ENCODE data around the gene TBC1D1. TPM values are rescaled to one million over a fixed set of nuclear protein-coding genes. Genes with fewer than 3 reads are reported as not detected.

Gene TBC1D1
- total and polyA plus RNA-seq, 2 donors (not counting 3 experiments of a cell fraction or from before 2014, with no cell fraction given) = 63.5 to 116 TPM

DNA sequence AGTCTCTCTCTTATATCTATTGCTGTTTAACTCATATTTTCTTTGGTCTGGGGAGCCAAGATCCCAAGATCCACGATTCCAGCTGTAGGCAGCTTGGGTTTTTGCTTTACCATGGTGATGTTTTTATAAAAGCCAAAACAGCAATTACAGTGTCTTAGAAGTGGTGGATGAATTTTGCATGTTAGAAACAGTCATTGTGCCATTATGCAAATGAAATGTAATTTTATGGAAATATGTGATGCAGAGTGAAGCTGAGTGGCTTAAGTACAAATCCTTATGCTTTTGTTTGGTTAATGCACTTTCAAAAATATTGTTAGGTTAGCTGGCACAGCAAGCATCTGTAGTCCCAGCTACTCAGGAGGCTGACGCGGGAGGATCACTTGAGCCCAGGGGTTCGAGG is 36.5 kb downstream of the TBC1D1 start:
- Histone ChIP-seq H3K4me2 (ENCODE audit: insufficient read depth, low read length) (no peak overlapping the region), H3K36me3 (ENCODE audit: control insufficient read depth in 2 of 2, extremely low read depth in 1 of 2, insufficient read depth in 2 of 2, low read length in 2 of 2) (no peaks in the 10 kb centered on the region), H3K4me3 (replicated peaks in 1 of 3; ENCODE audit: insufficient read depth in 1 of 3, low read depth in 1 of 3, low read length in 3 of 3) (no peak overlapping the region), H4K20me1 (replicated peaks; ENCODE audit: control insufficient read depth, extremely low read depth, insufficient read depth, low read length) (no peaks in the 10 kb centered on the region), H3K9me3 (replicated peaks; ENCODE audit: control insufficient read depth, insufficient read depth, low read length) (no peaks in the 10 kb centered on the region), H3K9me1 (replicated peaks; ENCODE audit: control insufficient read depth, extremely low read depth, insufficient read depth, low read length) (no peaks in the 10 kb centered on the region), H3K27me3 (ENCODE audit: control insufficient read depth in 2 of 2, insufficient read depth in 2 of 2, low read length in 2 of 2) (peaks cover 2 to 5% of the 10 kb centered on the region in 2 experiments), H3K4me1 (ENCODE audit: control insufficient read depth, extremely low read depth, insufficient read depth, low read length) (no peaks in the 10 kb centered on the region), H2AFZ (ENCODE audit: low read depth, low read length) (no peak overlapping the region), H3K27ac (ENCODE audit: insufficient read depth, low read depth, low read length) (no peak overlapping the region), H3K9ac (replicated peaks; ENCODE audit: extremely low read depth, insufficient read depth, low read length) (no peak overlapping the region), H3K79me2 (ENCODE audit: control insufficient read depth, insufficient read depth, low read length) (no peaks in the 10 kb centered on the region)
- ChIA-PET POLR2A (no interaction called here), CTCF (interaction anchor here (1.0 kb wide), 1 partner anchor 30 kb away, joined by 3 read pairs; no protein-coding TSS in a partner anchor)
- dilution Hi-C loops (cut with MboI; ENCODE audit: extremely low pct_ligation_motif_present, low sequenced_read_pairs) = no loop called here
- no peak for TF ChIP-seq FOS (IDR thresholded peaks at IDR 0.05; ENCODE audit: borderline replicate concordance, insufficient read depth, low read length)
- TF ChIP-seq MYC (IDR thresholded peaks at IDR 0.05; ENCODE audit: low read depth, low read length) = no peak
- no peak for TF ChIP-seq POLR2AphosphoS5 (IDR thresholded peaks at IDR 0.05; ENCODE audit: insufficient read depth, low read depth, low read length)
- TF ChIP-seq, protein P1, sequence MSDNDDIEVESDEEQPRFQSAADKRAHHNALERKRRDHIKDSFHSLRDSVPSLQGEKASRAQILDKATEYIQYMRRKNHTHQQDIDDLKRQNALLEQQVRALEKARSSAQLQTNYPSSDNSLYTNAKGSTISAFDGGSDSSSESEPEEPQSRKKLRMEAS (IDR thresholded peaks at IDR 0.05; ENCODE audit: insufficient read depth, insufficient read length) = no peak
- TF ChIP-seq EZH2 (IDR thresholded peaks at IDR 0.05; ENCODE audit: borderline replicate concordance, low read depth, low read length, severe bottlenecking) = no peak
- intact Hi-C loops (cut with micrococcal nuclease) = no loop called here
- FAIRE-seq (no peak), DNase-seq (ENCODE audit: low read depth, low spot score) (no peak)
- BruUV-seq (replicated peaks) = no TSS peak

DNA sequence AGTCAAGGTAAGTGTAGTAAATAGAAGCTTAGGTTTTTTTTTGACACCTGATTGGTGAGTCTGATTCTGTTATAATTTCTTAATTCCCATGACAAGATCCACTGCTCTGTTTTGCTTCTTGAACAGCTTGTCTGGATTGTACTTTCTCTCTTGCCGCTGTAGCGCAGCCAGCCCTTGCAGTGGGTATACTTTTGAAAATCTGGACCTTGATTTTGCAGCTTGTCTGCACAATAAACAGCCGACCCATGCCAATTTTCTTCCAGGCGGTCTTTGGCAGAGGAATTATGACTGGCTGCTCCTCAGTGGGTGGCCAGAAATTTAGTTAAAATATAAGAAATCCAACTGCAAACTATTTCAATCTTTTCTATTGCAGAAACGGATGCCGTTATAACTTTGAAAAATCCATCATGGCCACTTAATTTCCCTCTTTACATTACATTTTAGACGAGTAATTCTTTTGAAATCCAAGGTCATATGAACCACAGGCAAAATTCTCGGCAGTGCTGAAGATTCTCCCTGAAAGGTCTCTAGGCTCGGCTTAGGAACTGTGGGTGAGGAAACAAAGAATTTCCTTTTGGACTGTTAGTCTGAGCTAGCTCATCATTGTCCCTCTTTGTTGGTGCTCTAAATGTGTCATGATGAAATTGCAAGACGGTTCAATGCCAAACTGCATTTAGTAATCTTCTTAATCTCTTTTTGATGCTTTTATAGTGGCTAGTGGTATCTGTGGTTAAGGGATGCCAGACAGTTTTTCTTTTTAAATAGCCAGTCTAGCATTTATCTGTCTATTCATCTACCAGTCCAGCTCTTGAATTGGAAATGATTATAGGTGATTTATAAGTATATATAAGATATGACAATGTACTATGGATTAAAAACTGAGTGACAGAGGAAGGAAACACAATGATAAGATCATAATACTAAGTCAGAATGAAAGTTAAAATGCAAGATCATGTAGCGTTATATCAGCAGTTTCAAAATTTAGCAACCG is 37.8 kb downstream of the TBC1D1 start:
- FAIRE-seq (no peak), DNase-seq (ENCODE audit: low read depth, low spot score) (no peak)
- no peaks in the 10 kb centered on the region for H3K9me3 ChIP-seq (replicated peaks; ENCODE audit: control insufficient read depth, insufficient read depth, low read length)
- ChIA-PET POLR2A (no interaction called here), CTCF (interaction anchor here (1.0 kb wide), 1 partner anchor 11 kb away, joined by 4 read pairs; no protein-coding TSS in a partner anchor)
- no peak overlapping the region for H3K27ac ChIP-seq (ENCODE audit: insufficient read depth, low read depth, low read length)
- no peaks in the 10 kb centered on the region for H3K36me3 ChIP-seq (ENCODE audit: control insufficient read depth in 2 of 2, extremely low read depth in 1 of 2, insufficient read depth in 2 of 2, low read length in 2 of 2)
- no peaks in the 10 kb centered on the region for H3K9me1 ChIP-seq (replicated peaks; ENCODE audit: control insufficient read depth, extremely low read depth, insufficient read depth, low read length)
- no peak overlapping the region for H2AFZ ChIP-seq (ENCODE audit: low read depth, low read length)
- intact Hi-C loops (cut with micrococcal nuclease) = no loop called here
- no peaks in the 10 kb centered on the region for H3K79me2 ChIP-seq (ENCODE audit: control insufficient read depth, insufficient read depth, low read length)
- no peak overlapping the region for H3K9ac ChIP-seq (replicated peaks; ENCODE audit: extremely low read depth, insufficient read depth, low read length)
- no peaks in the 10 kb centered on the region for H3K4me1 ChIP-seq (ENCODE audit: control insufficient read depth, extremely low read depth, insufficient read depth, low read length)
- H4K20me1 ChIP-seq (replicated peaks; ENCODE audit: control insufficient read depth, extremely low read depth, insufficient read depth, low read length) = no peaks in the 10 kb centered on the region
- H3K4me3 ChIP-seq (replicated peaks in 1 of 3; ENCODE audit: insufficient read depth in 1 of 3, low read depth in 1 of 3, low read length in 3 of 3) = no peak overlapping the region
- H3K27me3 ChIP-seq (ENCODE audit: control insufficient read depth in 2 of 2, insufficient read depth in 2 of 2, low read length in 2 of 2) = peaks cover 2 to 5% of the 10 kb centered on the region in 2 experiments
- no peak for TF ChIP-seq FOS (IDR thresholded peaks at IDR 0.05; ENCODE audit: borderline replicate concordance, insufficient read depth, low read length)
- TF ChIP-seq, protein P2, sequence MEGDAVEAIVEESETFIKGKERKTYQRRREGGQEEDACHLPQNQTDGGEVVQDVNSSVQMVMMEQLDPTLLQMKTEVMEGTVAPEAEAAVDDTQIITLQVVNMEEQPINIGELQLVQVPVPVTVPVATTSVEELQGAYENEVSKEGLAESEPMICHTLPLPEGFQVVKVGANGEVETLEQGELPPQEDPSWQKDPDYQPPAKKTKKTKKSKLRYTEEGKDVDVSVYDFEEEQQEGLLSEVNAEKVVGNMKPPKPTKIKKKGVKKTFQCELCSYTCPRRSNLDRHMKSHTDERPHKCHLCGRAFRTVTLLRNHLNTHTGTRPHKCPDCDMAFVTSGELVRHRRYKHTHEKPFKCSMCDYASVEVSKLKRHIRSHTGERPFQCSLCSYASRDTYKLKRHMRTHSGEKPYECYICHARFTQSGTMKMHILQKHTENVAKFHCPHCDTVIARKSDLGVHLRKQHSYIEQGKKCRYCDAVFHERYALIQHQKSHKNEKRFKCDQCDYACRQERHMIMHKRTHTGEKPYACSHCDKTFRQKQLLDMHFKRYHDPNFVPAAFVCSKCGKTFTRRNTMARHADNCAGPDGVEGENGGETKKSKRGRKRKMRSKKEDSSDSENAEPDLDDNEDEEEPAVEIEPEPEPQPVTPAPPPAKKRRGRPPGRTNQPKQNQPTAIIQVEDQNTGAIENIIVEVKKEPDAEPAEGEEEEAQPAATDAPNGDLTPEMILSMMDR (IDR thresholded peaks at IDR 0.05; ENCODE audit: extremely low read depth in 1 of 2, insufficient read depth in 1 of 2, low read depth in 1 of 2, low read length in 2 of 2) = no peak
- TF ChIP-seq POLR2A (IDR thresholded peaks at IDR 0.05; ENCODE audit: low read depth, low read length) = no peak
- TF ChIP-seq GATA2 (IDR thresholded peaks at IDR 0.05; ENCODE audit: insufficient read depth, insufficient read length, low read depth, low read length) = no peak
- no peak for TF ChIP-seq POLR2AphosphoS5 (IDR thresholded peaks at IDR 0.05; ENCODE audit: insufficient read depth, low read depth, low read length)
- no peak for TF ChIP-seq EZH2 (IDR thresholded peaks at IDR 0.05; ENCODE audit: borderline replicate concordance, low read depth, low read length, severe bottlenecking)
- TF ChIP-seq JUN (IDR thresholded peaks at IDR 0.05; ENCODE audit: borderline replicate concordance, insufficient read depth, insufficient read length, low read depth) = no peak
- no peak overlapping the region for H3K4me2 ChIP-seq (ENCODE audit: insufficient read depth, low read length)
- BruUV-seq (replicated peaks) = no TSS peak
- dilution Hi-C loops (cut with MboI; ENCODE audit: extremely low pct_ligation_motif_present, low sequenced_read_pairs) = no loop called here

All from endothelial cell of umbilical vein (primary cell).